GM06990 (cell line): ENCODE results near the gene ZC3H18.

ENCODE experiments used
- DNase-seq: peaks from one replicate; pipeline ENCODE4 v3.0.0-alpha.2; 2011; ENCODE audit not compliant: insufficient read length; ENCODE audit errors: extremely low read depth
- H3K27me3 ChIP-seq: replicated peaks from 2 replicates; pipeline ENCODE4 v1.6.0; 2011; ENCODE audit warnings: low read length; ENCODE audit not compliant: control insufficient read depth, insufficient read depth
- H3K36me3 ChIP-seq: 2 replicates; pipeline ENCODE4 v1.5.1; 2011; ENCODE audit warnings: low read length; ENCODE audit not compliant: control insufficient read depth, insufficient read depth
- H3K4me3 ChIP-seq: replicated peaks from 2 replicates; pipeline ENCODE4 v1.5.1; 2011; ENCODE audit warnings: low read depth, mild to moderate bottlenecking, control low read depth, low read length
- TF ChIP-seq, protein P1 (sequence below): IDR thresholded peaks from 2 replicates; pipeline ENCODE4 v1.5.1; 2011; ENCODE audit warnings: low read length, control low read depth, mild to moderate bottlenecking, inconsistent platforms; ENCODE audit not compliant: insufficient read depth, poor library complexity, severe bottlenecking

ZC3H18 gene

DNA sequence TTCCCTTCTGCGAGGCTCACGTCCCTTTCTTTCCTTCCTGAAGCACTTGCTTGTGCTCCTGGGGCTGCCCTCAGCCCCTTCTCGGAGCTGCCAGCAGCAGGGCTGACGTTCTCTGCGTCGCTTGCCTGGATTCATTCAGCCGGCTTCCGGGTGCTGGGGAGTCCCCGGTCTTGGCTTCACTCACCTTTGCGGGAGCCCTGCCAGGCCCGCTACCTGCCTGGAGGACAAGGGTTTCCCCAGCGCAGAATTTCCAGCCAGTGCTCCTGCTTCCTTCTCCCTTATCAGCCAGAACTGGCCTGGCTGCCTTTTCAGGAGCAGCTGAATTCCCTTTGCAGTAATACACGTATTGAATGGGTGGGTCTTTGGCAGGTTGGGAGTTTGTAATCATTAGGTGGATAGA, 46.1 kb downstream of the ZC3H18 start:
- no peaks in the 10 kb centered on the region for H3K27me3 ChIP-seq
- TF ChIP-seq, protein P1, sequence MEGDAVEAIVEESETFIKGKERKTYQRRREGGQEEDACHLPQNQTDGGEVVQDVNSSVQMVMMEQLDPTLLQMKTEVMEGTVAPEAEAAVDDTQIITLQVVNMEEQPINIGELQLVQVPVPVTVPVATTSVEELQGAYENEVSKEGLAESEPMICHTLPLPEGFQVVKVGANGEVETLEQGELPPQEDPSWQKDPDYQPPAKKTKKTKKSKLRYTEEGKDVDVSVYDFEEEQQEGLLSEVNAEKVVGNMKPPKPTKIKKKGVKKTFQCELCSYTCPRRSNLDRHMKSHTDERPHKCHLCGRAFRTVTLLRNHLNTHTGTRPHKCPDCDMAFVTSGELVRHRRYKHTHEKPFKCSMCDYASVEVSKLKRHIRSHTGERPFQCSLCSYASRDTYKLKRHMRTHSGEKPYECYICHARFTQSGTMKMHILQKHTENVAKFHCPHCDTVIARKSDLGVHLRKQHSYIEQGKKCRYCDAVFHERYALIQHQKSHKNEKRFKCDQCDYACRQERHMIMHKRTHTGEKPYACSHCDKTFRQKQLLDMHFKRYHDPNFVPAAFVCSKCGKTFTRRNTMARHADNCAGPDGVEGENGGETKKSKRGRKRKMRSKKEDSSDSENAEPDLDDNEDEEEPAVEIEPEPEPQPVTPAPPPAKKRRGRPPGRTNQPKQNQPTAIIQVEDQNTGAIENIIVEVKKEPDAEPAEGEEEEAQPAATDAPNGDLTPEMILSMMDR = no peak
- peaks cover 21% of the 10 kb centered on the region for H3K36me3 ChIP-seq
- DNase-seq = no peak
- H3K4me3 ChIP-seq = no peak overlapping the region

DNA sequence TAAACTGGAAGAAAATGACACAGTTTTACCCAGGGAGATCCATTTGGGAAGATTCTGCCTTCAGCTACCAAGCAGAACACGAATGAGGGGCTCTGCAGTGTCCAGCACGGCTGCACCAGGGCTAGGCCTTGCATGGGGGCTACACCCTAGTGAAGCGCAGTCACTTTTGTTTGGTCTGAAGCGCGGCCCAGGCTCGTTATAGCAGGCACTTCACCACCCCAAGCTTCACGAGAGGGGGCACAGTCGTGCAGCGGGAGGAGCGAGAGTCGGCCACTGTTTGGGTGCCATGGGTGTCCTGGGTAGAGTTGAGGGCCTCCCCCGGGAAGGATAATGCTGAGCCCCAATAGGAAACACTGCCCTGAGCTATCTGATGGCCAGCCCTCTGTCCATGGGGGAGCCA, 46.5 kb downstream of the ZC3H18 start:
- TF ChIP-seq, protein P1 = no peak
- no peak overlapping the region for H3K4me3 ChIP-seq
- no peaks in the 10 kb centered on the region for H3K27me3 ChIP-seq
- H3K36me3 ChIP-seq = peaks cover 17% of the 10 kb centered on the region
- DNase-seq = no peak

DNA sequence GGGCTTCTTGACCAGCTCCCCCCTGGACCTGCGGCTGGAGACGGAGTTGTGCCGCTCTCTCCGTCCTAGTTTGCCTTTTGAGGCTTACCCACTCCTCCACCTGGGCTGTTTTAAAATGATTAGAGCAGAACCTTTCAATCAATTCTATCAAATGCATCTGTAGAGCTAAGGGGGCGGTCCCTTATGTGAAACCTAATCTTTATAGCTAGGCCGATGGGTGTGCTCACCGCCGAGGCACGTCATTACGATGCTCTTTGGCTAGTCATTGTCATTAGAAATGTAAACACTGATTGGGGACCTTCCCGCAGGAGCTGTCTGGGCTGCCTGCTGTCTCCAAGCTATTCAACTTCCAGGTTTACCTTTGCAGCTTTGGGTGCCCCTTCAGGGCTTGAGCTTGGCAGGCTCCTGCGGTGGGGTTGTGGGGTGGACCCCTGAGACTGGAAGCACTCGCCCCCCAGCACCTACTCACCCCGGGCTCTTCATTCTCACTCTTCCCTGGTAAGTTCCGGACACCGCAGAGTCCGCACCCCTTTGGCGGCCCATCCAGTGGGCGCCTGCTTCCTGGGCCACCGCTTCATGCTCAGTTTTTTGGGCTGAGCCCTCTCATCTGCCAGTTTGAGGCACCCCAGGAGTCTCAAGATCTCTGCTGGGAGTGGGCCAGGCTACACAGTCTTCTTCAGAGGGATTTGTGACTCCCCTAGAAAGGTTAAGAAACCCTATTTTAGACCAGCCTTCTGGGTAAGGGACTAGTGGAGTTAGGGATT, 47.2 kb downstream of the ZC3H18 start:
- H3K36me3 ChIP-seq = peaks cover 23% of the 10 kb centered on the region
- TF ChIP-seq, protein P1 = no peak

DNA sequence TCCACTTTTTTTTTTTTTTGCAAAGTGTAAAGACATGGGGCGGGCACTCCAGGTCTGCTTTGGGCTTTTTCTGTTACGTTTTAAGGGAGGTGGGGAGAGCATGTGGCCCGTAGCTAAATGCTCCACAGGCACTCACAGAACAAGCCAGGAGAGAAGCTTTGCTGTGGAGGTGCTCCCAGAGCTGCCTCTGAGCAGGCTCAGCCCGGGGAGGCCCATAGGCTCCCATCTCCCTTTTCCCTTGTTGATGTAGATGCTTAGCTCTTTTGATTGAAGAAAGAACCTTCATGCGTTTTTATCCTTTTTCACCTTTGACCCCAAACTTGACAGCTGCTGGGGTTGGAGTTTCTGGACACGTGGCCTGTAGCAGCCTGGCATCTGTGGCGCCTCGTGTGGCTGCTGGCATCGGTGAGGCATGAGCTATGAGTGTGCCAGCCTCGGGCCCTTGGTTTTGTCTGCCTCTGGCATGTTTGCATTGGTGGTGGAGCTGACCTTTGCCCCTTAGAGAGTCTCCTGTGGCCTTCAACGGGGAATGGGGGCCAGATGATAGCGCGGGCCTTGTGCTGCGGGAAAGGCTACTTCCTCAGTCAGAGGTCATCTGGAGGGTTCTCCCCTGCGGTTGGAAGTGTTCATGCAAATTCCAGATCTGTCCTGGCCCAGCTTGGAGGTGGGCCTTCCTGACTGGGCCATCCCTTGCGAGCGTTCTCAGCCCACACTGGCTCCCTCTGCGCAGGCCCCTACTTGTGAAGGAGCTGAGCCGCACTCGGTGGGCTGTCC, 48.2 kb downstream of the ZC3H18 start:
- Histone ChIP-seq H3K27me3 (no peaks in the 10 kb centered on the region), H3K36me3 (peaks cover 28% of the 10 kb centered on the region), H3K4me3 (no peak overlapping the region)
- DNase-seq = no peak
- TF ChIP-seq, protein P1 = no peak

More for the DNA sequence above, 47.2 kb downstream of the ZC3H18 start:
- no peak overlapping the region for H3K4me3 ChIP-seq
- DNase-seq = no peak
- H3K27me3 ChIP-seq = no peaks in the 10 kb centered on the region

DNA sequence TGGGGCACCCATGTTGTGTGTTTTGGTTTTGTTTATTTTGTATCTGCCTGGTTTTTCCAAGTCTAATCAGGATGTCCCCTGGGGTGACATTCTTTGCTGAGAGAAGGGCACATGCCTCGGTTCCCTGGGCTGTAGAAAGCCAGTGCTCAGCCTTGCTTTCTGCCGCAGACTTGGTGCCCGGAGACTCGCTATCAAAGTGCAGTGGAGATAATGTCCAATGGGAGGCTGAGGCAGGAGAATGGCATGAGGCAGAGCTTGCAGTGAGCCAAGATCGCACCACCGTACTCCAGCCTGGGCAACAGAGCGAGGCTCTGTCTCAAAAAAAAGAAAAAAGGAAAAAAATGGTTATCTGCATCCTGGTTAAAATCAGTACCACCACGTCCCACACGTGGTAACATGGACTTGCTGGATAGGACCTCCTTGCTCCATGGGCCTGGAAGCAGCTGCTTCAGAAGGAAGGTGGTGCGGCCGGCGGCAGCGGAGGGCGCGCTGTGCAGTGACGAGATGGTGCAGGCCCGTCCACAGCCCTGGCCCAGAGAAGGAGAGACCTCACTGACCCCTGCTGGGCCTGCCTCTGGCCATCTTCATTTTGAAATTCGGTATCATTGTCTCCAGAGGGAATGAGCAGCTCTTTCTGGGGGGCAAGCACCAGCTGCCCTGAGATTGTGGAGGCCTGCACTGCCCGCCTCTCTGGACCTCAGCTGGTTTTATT, 48.9 kb downstream of the ZC3H18 start:
- TF ChIP-seq, protein P1 = no peak
- Histone ChIP-seq H3K4me3 (no peak overlapping the region), H3K27me3 (no peaks in the 10 kb centered on the region), H3K36me3 (peaks cover 32% of the 10 kb centered on the region)
- DNase-seq = no peak
